Activated effector memory CD4-positive, alpha-beta T cell treated with anti-CD3 and anti-CD28 coated beads, Interleukin-2, amount 50 U/mL, for 16 hours (primary cell): ENCODE measurements around the gene NTRK2.

ENCODE experiments used
- DNase-seq: peaks from one replicate; pipeline ENCODE4 v3.0.0-alpha.2; 2020

Gene NTRK2

DNA sequence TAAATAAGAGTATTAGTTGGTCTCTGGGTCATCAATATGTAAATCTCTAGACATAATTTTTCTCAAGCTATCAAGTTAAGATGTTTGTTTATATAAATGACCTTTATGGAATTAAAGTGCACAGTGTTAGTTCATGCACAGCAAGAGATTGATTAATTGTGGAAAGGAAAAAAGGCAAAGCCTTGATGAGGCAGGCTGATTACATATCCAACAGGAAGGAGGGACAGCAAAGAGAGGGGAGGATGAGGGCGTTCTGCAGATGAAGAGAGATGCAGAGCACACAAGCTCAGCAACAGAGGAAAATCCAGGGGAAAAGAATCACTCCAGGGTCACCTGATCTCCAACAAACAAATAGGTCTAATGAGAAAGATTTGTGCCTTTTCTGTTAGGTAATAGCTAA, 16.5 kb downstream of the NTRK2 start:
- DNase-seq, result no peak

DNA sequence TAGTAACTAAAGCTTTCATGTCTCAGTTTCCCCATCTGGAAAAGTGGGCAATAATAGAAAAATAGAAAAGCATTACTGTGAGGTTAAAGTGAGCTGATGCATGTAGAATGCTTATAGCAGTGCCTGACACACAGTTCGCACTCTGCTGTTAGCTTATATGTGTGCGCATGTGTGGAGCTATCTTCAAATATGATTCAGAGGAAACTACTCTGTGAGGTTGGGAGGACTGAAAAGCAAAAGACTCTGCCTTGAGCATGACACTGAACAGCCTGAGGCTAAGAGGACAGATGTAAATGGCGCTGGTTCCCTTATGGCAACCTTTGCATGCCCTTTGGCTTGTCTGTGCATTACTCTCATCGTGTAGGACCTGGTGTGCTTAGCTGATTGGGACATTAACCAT, 19.4 kb downstream of the NTRK2 start:
- no peak for DNase-seq

DNA sequence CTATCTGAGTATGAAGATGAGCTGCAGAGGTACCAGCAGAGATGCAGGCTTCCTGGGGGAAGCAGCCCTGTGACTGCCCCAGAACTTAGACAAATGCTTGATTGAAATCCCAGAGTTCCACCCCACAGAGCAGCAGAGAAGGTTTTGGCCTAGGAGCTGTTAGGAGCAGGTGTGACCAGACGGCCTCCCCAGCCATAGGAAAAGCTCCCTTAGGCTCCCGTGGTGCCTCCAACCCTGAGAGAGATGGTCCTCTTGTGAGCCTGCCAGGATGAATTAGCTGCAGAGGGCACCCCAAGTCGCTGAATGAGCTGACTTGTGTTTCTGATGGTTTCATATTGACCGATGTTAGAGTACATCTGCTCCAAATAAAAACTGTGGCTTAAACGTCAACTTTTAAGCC, 22.1 kb downstream of the NTRK2 start:
- no peak for DNase-seq

DNA sequence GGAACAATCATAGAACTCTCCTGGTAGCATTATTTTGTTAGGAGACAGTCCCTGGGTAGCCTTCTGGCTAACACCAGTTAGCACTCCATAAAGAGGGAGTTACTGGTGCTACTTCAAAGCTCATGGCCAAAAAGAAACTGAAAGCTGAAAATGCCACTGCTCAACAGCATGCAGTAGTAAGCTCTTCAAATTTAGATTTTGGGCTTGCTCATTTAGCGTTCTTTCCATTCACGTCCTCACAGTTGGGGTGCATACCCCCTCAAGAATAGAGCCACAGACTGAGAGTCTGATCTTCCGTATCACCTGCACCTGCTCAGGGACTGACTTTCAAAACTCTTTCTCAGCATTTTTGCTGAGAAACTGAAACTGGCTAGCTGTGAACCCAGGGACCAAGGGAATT, 24.7 kb downstream of the NTRK2 start:
- DNase-seq, result no peak

DNA sequence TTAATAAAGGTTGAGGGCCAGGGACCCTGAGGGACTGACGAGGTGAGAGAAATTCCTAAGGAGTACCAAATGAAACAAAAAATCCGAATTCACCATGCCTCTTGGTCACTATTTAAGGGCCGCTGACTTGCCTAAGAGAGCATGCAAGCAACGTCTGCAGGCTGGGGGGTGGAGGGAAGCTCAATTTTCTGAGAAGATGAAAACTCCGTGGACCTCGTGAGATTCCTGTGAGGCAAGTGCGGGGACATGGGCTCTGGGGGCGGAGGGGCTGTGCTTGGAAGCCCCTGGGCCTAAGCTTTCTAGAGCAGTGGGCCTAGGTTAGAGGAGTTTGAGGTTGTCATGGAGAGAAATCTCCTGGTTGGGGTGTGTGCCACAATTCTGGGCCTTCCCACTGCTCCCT, 27.5 kb downstream of the NTRK2 start:
- no peak for DNase-seq

DNA sequence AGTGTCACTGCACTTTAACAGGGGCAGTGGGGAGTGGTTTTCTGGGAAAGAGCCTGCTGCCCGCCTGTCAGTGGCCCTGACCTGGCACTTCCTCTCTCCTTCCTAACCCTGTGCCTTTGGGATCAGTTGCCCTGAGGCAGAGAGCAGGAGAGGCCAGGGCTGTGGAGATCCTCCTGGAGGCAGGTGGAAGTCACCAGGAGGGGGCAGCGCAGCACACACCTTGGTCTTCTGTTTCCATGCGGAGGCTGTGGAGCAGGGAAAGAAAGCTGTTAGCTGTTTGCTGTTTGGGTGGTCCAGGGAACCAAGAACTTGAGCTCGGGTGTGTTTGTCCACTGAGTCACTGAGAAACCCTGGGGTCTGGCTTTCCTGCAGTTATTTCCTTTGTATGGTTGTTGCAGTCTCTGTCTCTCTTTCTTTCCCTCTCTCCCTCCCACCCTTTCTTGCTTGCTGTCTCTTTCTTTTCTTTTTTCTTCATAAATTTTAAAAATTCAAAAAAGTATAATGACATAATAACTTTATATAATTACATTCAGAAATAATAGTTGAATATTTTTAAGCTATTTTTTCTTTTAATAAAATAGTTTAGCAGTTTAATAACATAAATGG, 28.1 kb downstream of the NTRK2 start:
- DNase-seq, result peak; percentile 82

DNA sequence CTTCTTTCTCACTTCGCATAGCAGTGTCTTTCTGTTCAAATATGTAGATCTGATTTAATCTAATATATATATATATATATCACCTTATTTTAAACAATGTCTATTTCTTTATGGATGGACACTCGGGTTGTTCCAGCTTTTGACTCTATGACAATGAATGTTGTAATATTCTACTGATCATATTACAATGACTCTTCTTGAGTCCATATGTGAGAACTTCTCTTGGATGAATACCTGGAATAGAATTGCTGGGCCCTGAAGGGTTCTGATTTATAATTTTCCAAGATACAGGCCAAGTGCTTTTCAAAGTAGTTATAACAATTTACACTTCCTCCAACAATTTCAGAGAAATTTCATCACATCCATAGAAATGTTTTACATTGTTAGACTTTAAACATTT, 28.8 kb downstream of the NTRK2 start:
- DNase-seq, result no peak

DNA sequence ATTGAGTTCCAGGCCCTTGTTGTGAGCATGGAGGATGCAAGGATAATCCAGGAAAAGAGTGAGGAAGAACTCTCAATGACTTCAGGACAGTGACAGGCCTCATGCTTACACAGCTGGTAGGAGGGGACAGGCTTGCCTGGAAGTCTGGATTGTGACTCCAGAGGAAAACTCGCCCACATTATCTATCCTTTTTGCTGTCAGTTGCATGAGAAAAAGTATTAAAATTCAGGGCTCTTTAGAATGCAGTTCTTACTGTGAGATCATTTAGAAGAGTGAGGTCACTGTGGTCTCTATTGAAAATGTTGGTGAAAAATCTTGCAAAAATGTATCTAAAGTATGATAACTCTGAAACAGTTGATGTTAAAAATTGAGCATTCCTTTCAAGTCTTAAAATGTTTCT, 30.5 kb downstream of the NTRK2 start:
- no peak for DNase-seq

DNA sequence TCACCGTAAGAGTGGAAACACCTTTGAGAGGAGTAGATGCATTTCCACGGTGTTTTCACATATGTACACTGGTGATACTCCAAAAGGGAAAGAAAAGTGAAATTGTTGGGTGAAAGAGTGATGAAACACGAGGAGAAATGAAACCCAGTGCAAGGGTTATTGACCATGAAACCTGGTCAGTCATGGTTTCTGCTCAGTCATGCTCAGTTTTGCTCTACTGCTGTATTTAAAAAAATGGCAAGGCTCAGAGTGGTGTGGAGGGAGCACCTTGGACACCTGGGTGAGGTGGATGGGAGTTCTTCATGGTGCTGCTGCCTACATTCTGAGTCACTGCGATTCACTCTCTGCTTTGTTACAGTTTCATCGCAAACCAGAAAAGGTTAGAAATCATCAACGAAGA, 32.3 kb downstream of the NTRK2 start:
- no peak for DNase-seq

DNA sequence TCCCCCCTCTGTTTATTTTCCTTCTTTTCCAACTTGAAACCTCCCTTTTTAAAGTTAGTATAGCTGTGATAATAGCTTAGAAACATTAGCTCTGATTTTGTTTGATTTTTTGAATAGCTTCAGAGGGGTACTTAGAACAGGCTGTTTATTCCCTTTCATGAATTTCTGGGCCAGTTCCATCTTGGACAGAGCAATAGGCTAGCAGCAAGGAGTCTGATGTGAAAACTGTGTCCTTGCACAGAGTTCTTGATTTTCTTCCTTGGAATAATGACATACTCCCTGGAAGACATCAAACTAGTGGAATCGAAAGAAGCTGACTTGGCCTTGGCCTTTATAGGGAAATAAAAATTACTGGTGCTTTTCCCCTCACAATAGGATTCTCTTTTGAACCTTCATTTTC, 32.9 kb downstream of the NTRK2 start:
- DNase-seq, result no peak

DNA sequence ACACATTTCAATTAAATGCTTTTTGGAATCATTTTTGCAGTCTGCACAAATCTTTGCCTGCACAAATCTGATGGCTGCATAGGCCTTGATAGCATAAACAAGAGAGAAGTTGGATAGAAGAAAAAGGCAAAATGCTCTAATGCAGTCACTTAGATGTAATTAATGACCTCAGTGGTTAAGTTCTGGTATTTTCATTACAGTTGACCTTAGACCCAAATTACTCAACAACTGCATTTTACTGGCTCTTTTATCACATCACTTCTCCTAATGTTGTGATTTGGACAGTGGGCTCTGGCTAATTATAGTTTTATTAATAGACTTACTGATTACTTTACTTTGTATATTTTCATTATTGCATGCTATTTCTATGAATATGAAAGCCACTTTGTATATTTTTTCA, 34.3 kb downstream of the NTRK2 start:
- DNase-seq, result no peak

DNA sequence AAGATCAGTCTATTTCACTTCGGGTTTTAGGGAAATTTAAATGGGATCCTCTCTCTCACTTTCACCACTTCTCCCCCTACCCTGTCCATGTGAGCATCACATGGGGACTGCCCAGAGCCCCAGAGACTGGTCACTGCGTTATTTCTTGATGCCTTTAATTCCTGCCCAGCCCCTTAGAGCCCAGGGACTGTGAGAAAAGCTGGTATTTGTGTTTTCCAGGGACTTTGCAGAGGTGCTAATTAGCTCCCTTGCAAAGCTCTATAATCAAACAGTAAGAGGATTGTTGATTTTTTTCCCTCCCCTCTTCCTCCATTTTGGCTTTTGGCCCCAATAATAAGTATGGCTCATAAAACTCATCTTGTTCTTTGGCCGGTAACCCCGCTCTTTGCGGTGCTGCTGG, 35.6 kb downstream of the NTRK2 start:
- DNase-seq, result no peak

DNA sequence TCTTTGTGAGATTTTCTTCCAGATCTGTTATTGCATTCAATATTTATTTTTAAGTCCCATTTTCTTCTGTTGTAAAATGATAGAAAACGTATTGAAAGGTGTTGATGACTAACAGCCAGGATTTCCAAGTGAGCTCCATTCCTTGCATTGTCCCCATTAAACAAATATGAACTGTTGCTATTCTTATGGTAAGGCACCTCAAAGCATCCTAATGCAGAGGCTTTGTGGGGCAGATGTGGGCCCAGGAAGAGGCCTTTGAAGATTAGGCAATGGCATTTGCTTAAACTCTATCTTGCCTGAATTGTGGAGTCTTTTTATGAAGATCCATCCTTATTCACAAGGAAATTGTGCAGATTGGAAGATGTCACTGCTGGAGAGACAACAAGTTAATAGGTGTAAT, 38.9 kb downstream of the NTRK2 start:
- DNase-seq, result no peak

DNA sequence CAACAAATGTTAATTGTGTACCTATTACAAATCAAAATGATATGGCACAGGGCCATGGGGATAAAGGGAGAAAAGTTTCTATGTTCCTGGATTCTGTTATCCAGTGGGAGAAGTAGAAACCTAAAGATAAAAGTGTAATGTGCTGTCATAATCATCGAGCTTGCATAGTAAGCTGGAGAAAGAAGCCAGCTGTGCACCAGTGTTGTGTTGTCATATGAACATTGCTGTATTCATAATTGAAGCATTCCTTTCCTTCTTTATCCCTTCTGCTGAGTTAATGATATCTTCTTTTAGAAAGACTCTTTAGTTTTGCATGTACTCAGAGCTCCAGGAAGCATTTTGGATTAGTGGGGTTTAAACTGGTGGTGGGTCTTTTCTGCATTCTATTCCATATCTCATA, 39.5 kb downstream of the NTRK2 start:
- no peak for DNase-seq

DNA sequence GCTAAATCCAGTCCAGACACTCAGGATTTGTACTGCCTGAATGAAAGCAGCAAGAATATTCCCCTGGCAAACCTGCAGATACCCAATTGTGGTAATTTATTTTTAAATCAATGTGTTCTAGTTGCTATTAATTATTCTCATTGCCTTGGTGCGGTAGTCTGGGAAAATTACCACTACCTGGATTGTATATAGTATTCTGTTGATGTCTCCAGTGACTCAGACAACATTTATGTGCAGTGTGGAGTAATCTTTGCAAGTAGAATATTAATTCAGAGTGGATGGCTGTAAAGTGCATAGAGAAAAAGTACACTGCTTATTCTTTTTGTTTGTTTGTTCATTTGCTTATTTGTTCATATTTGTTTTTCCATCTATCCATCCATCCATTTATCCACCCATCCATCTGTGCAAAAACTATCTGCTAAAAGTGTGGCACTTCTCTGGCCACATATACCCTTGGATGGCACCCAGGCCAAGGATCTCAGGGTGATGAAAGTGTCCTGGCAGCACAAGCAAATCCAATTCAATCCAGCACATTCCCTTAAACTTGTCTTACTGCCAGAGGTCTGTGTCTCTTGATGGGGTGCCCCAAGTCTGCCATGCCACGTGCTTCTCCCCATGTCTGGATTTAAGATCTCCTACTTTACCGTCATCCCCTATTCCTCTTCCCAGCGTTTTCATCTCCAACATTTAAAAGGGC, 41.3 kb downstream of the NTRK2 start:
- DNase-seq, result no peak

DNA sequence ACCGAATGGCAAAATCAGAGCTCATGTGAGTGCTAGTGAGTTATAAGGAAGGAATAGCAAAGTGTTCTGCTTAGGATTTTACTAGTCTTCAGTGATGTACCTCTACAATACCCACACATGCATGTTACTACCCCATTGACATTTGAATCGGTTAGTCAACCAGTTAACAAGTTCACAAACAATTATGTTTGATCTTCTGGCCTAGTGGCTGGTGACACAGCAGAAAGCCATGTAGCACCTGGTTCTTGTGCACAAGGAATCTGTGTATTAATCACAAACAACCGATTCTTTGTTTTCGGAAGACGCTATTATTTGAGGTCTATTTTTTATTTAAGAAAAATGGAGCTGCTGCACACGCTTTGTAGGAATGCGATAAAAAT, 41.9 kb downstream of the NTRK2 start:
- DNase-seq, result no peak

DNA sequence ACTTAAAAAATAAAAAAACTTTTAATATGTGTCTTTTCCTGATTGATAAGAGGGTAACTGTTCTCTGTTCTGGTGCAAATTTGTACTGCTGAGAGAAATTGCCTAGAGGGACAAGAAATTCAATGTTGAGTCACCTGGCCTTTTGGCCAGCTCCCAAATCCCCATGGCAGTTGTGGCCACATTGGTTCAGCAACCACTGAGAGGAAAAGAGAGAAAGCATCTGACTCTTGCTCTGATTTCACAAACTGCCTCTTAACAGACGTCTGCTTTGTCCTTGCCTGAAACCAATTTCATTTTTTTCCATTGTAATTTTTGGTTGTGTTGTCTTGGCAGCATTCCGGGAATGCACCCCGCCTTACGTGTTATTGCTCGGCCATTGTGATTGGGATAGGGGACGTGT, 42.4 kb downstream of the NTRK2 start:
- DNase-seq, result no peak

DNA sequence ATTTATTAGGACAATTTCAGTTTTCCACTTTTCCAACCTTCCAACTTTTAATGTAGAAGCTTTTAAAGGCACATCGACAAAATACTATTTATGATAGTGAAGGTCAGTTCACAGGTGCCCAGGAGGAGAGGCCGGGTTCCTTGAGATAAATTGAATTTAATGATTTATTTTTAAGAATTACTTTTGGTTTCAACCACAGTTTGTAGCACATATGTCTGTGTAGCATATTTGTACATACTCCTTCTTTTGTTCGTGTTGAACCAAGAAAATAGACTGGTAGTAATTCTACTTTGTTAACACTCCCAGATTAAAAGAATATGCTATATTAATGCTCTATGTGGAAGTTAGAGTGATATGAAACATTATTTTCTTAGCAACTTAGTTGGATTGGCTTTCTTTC, 46.7 kb downstream of the NTRK2 start:
- DNase-seq, result no peak

DNA sequence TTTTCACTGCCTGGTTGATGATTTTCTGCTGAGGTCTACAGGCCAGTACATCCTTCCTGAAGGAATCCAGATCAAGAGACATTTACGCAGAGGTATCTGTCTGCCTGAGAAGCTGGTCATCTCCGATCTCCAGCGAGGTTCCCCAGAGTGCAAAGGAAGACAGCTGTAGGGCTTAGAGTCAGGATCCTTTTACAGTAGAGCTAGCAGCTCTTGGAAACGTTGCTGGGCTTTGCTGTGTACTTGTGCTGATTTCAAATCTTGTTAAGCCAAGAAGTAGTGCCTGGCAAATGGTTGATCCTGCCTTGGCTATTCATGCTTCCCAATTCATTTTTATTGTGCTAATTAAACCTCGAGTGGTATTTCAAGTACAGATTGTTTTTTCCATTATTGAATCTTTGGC, 48.9 kb downstream of the NTRK2 start:
- no peak for DNase-seq

DNA sequence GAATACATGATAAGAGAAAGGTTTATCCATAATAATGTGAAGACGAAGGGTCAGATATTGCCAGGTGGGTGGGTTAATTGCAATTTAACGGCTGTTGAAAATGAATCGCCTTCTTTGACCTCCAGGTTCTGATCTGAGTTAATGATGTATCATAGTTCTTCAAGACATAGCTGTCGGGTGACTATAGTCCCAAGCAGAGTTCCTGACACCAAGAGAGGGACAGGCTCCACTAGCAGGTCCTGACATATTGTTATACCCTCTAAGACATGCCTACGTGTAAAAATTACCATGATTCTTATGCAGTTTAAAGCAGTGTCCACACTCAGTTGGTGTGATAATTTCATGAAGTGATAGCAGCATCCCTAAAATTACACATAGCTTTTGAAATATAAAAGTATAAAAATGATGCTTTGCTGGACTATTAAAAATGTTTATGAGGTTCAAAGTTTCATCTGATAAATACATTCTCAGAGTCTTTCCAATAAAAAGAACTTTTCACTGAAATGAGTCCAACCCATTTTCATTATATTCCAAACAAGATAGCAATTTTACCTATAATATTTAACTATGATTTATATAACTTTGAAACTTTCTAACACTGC, 53.0 kb downstream of the NTRK2 start:
- DNase-seq, result no peak

DNA sequence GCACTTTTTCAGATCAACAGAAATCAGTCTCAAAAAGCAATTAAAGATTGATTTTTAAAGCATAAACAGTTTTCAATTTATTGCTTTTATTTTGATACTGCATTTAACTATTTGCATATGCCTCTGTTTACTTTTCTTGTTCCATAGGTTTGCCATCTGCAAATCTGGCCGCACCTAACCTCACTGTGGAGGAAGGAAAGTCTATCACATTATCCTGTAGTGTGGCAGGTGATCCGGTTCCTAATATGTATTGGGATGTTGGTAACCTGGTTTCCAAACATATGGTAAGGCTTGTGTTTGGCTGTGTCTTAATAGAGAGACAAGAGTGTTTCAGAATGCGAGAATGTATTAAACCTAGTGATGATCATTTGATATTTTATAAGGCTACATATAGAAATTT, 53.9 kb downstream of the NTRK2 start:
- DNase-seq, result no peak

DNA sequence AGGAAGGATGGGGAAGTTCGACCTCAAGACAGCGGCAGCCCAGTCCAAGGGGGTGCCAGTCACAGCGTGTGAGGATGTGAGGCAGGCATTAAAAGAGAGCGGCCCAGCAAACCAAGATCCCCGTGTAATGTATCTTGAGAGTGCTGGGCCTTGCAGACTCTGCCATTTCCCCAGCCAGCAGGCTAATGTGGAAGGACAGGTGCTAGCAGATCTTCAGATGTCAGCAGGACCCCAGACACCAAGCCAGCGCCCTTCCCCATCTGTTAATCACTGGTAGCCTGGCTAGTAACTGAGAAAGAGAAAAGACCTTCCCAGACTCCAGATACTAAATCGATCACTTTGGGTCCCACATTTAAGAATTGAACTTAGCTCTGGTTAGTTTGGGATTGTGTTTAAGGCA, 62.2 kb downstream of the NTRK2 start:
- no peak for DNase-seq

DNA sequence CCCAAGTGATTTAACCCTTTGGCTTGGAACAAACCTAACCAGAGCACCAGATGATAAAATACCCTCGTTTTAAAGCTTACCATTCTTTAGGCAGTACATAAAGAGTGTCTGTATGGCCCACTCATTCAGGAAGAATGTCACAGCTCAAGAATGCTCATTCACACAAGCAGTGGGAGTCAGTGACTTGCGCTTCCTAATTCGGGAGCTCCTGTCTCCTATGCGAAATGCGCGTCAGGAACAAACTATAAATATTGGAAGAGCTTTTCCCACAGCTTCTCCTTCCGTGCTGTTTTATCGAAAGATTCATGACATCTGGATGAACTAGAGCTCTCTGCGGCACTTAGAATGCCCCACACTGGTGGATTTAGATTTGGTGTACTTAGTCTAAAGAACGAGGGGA, 66.6 kb downstream of the NTRK2 start:
- DNase-seq, result no peak

DNA sequence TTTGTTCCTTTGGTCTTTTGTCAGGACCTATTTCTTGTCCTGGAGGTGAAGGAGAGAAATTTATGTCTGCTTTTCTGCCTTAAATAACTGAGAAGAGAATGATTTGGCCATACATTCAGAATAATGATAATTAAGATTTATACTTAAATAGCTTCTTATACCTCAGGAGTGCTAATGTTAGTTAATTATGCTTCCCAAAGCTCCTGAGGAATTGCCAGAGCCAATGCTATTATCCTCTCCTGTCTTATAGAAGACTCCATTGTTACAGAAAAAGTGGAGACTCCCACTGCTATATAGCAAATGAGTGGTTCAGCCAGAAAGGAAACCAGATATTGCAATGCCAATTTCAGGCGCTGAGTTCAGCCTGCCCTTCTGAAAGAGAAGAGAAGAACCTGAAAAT, 67.0 kb downstream of the NTRK2 start:
- DNase-seq, result no peak

DNA sequence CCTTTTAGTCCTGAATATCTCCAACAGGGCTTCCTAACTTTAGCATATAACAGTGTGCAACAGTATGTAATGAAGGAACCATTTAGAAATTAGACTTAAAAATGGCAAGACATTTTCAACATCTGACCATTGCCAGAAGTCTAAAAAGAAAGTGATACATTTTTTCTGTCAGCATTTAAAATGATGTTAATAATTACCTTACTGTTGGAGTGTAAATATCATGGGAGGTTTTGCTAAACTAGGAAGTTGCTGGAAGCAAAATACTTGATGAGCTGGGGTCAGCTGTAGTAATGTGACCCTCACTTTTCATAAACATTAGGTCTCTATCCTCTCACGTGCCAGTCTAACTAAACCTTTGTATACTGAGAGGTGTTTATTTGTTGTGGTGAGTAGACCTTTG, 68.8 kb downstream of the NTRK2 start:
- no peak for DNase-seq
